Superior temporal gyrus (tissue), 1 donor: ENCODE measurements around the gene LRRC75A.
A peak's percentile ranks its signal among the peaks of the same experiment; 100 is the strongest.

Experiments
- DNase-seq: peaks from one replicate; pipeline ENCODE4 v3.0.0-alpha.2; 2016; ENCODE audit errors: extremely low spot score

The LRRC75A gene

GRCh38 chr17:16494059-16494458 is 2.1 kb upstream of the LRRC75A start:
- no peak for DNase-seq

GRCh38 chr17:16493531-16494046 is 1.6 kb upstream of the LRRC75A start:
- DNase-seq, result no peak

- DNase-seq, result no peak
Measured at GRCh38 chr17:16492613-16493530, 879 bp upstream of the LRRC75A start.

GRCh38 chr17:16491131-16491702 is 776 bp downstream of the LRRC75A start:
- no peak for DNase-seq

- DNase-seq, result no peak
Measured at GRCh38 chr17:16489431-16489830, 2.6 kb downstream of the LRRC75A start.

GRCh38 chr17:16488968-16489337 is 3.0 kb downstream of the LRRC75A start:
- DNase-seq, result no peak

GRCh38 chr17:16488186-16488967 is 3.6 kb downstream of the LRRC75A start:
- no peak for DNase-seq

- DNase-seq, result peak; percentile 80
Measured at GRCh38 chr17:16486373-16487250, 5.4 kb downstream of the LRRC75A start.

GRCh38 chr17:16484445-16485175 is 7.4 kb downstream of the LRRC75A start:
- DNase-seq, result no peak

GRCh38 chr17:16483021-16483645 is 8.9 kb downstream of the LRRC75A start:
- DNase-seq, result no peak

GRCh38 chr17:16482253-16482652 is 9.7 kb downstream of the LRRC75A start:
- DNase-seq, result no peak

GRCh38 chr17:16480995-16481394 is 11.0 kb downstream of the LRRC75A start:
- no peak for DNase-seq

GRCh38 chr17:16479264-16479663 is 12.7 kb downstream of the LRRC75A start:
- DNase-seq, result no peak

GRCh38 chr17:16478649-16479048 is 13.3 kb downstream of the LRRC75A start:
- DNase-seq, result no peak

- no peak for DNase-seq
Measured at GRCh38 chr17:16477666-16478065, 14.3 kb downstream of the LRRC75A start.

- no peak for DNase-seq
Measured at GRCh38 chr17:16477255-16477654, 14.7 kb downstream of the LRRC75A start.

- DNase-seq, result no peak
Measured at GRCh38 chr17:16475179-16475704, 16.8 kb downstream of the LRRC75A start.

GRCh38 chr17:16474012-16474725 is 17.8 kb downstream of the LRRC75A start:
- DNase-seq, result no peak
